ENCODE measurements around the gene ZSWIM5. TPM values are rescaled to one million over a fixed set of nuclear protein-coding genes. Genes with fewer than 3 reads are reported as not detected.
"Not testable (repeated sequence)": the region's sequence is repeated elsewhere in the genome, so short reads cannot be mapped to it uniquely, and the experiment has no call there.

Gene ZSWIM5
- total RNA-seq, 4 donors from 2014 or later: 1.3 to 2.2 (median 1.7) TPM

GRCh38 chr1:45107782-45108181, 98.6 kb downstream of the ZSWIM5 start:
- TF ChIP-seq CTCF (IDR thresholded peaks at IDR 0.05) (no peak), POLR2A (IDR thresholded peaks at IDR 0.05) (no peak)
- 93% methylated on average over 3 of the region's 3 CpGs for WGBS, 2 donors
- no peak overlapping the region for H3K4me3 ChIP-seq (ENCODE audit: low read depth, poor library complexity, severe bottlenecking)
- intact Hi-C loops (cut with DNase I; ENCODE audit: low total_unique reads): no loop called here
- no peak for DNase-seq (ENCODE audit: low spot score in 2 of 2)

DNA sequence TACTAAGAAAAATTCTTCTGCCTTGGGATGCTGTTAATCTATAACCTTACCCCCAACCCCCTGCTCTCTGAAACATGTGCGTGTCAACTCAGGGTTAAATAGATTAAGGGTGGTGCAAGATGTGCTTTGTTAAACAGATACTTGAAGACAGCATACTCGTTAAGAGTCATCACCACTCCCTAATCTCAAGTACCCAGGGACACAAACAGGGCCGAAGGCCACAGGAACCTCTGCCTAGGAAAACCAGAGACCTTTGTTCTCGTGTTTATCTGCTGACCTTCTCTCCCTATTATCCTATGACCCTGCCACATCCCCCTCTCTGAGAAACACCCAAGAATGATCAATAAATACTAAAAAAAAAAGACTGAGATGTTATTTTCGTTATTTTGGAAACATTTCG, 99.5 kb downstream of the ZSWIM5 start:
- 88% methylated on average over 6 of the region's 6 CpGs for WGBS, 2 donors
- H3K4me3 ChIP-seq (ENCODE audit: low read depth, poor library complexity, severe bottlenecking); DNase-seq (ENCODE audit: low spot score in 2 of 2); intact Hi-C loops (cut with DNase I; ENCODE audit: low total_unique reads): not testable (repeated sequence)

- DNase-seq (ENCODE audit: low spot score in 2 of 2); H3K4me3 ChIP-seq (ENCODE audit: low read depth, poor library complexity, severe bottlenecking); intact Hi-C loops (cut with DNase I; ENCODE audit: low total_unique reads): not testable (repeated sequence)
- 90 to 100% methylated on average over 2 to 13 of the region's 31 CpGs for WGBS, 2 donors
Measured at GRCh38 chr1:45106156-45106545, 100.3 kb downstream of the ZSWIM5 start.

DNA sequence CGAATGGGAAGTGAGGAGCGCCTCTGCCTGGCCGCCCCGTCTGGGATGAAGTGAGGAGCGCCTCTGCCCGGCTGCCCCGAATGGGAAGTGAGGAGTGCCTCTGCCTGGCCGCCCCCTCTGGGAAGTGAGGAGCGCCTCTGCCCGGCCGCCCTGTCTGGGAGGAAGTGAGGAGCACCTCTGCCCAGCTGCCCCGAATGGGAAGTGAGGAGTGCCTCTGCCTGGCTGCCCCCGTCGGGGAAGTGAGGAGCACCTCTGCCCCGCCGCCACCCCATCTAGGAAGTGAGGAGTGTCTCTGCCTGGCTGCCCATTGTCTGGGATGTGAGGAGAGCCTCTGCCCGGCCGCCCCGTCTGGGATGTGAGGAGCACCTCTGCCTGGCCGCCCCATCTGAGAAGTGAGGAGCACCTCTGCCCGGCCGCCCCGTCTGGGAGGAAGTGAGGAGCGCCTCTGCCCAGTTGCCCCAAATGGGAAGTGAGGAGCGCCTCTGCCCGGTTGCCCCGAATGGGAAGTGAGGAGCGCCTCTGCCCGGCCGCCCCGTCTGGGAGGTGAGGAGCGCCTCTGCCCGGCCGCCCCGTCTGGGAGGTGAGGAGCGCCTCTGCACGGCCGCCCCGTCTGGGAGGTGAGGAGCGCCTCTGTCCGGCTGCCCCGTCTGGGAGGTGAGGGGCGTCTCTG, 100.8 kb downstream of the ZSWIM5 start:
- H3K4me3 ChIP-seq (ENCODE audit: low read depth, poor library complexity, severe bottlenecking); DNase-seq (ENCODE audit: low spot score in 2 of 2); intact Hi-C loops (cut with DNase I; ENCODE audit: low total_unique reads): not testable (repeated sequence)
- WGBS, 2 donors: 94 to 98% methylated on average over 20 to 35 of the region's 43 CpGs

GRCh38 chr1:45103534-45103933, 102.9 kb downstream of the ZSWIM5 start:
- H3K4me3 ChIP-seq (ENCODE audit: low read depth, poor library complexity, severe bottlenecking): no peak overlapping the region
- intact Hi-C loops (cut with DNase I; ENCODE audit: low total_unique reads): no loop called here
- no peak for DNase-seq (ENCODE audit: low spot score in 2 of 2)
- TF ChIP-seq POLR2A (IDR thresholded peaks at IDR 0.05): no peak
- TF ChIP-seq CTCF (IDR thresholded peaks at IDR 0.05): no peak

- no peak for DNase-seq (ENCODE audit: low spot score in 2 of 2)
- intact Hi-C loops (cut with DNase I; ENCODE audit: low total_unique reads): no loop called here
- H3K4me3 ChIP-seq (ENCODE audit: low read depth, poor library complexity, severe bottlenecking): no peak overlapping the region
- TF ChIP-seq CTCF (IDR thresholded peaks at IDR 0.05): no peak
- TF ChIP-seq POLR2A (IDR thresholded peaks at IDR 0.05): no peak
Measured at GRCh38 chr1:45101947-45102346, 104.5 kb downstream of the ZSWIM5 start.

DNA sequence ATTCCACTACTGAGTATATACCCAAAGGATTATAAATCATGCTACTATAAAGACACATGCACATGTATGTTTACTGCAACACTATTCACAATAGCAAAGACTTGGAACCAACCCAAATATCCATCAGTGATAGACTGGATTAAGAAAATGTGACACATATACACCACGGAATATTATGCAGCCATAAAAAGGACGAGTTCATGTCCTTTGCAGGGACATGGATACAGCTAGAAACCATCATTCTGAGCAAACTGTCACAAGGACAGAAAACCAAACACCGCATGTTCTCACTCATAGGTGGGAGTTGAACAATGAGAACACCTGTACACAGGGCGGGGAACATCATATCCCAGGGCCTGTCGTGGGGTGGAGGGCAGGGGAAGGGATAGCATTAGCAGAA, 104.9 kb downstream of the ZSWIM5 start:
- DNase-seq (ENCODE audit: low spot score in 2 of 2); intact Hi-C loops (cut with DNase I; ENCODE audit: low total_unique reads); H3K4me3 ChIP-seq (ENCODE audit: low read depth, poor library complexity, severe bottlenecking): not testable (repeated sequence)
- 83 to 86% methylated on average over 5 of the region's 5 CpGs for WGBS, 2 donors

DNA sequence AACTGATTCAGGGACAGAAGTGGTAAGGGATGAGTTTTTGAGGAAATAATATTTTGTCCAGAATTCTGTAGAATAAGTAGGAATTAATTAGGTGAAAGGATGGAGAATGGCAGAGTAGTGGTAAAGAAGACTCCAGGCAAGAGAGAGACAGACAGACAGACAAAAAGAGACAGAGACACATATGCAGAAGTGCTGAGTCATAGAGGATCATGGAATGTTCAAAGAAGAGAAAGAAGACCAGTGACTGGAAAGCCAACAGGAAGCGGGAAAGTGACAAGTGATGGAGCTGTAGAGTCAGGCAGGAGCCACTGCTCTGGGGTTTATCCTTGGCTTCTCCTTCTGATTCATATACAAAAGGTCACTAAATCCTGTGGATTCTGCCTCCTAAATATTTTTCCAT, 108.5 kb downstream of the ZSWIM5 start:
- WGBS, 2 donors: 90 to 94% methylated on average over 1 of the region's 1 CpG
- no peak for DNase-seq (ENCODE audit: low spot score in 2 of 2)
- intact Hi-C loops (cut with DNase I; ENCODE audit: low total_unique reads): no loop called here
- no peak for TF ChIP-seq POLR2A (IDR thresholded peaks at IDR 0.05)
- TF ChIP-seq CTCF (IDR thresholded peaks at IDR 0.05): no peak
- H3K4me3 ChIP-seq (ENCODE audit: low read depth, poor library complexity, severe bottlenecking): no peak overlapping the region

Data from lower leg skin (tissue), 4 donors.